Measurements from ENCODE around the gene MAD1L1. TPM values are rescaled to one million over a fixed set of nuclear protein-coding genes. Genes with fewer than 3 reads are reported as not detected.

MAD1L1 gene
- total and polyA plus RNA-seq, 10 donors, result 47.3 to 118 (median 68.2) TPM

DNA sequence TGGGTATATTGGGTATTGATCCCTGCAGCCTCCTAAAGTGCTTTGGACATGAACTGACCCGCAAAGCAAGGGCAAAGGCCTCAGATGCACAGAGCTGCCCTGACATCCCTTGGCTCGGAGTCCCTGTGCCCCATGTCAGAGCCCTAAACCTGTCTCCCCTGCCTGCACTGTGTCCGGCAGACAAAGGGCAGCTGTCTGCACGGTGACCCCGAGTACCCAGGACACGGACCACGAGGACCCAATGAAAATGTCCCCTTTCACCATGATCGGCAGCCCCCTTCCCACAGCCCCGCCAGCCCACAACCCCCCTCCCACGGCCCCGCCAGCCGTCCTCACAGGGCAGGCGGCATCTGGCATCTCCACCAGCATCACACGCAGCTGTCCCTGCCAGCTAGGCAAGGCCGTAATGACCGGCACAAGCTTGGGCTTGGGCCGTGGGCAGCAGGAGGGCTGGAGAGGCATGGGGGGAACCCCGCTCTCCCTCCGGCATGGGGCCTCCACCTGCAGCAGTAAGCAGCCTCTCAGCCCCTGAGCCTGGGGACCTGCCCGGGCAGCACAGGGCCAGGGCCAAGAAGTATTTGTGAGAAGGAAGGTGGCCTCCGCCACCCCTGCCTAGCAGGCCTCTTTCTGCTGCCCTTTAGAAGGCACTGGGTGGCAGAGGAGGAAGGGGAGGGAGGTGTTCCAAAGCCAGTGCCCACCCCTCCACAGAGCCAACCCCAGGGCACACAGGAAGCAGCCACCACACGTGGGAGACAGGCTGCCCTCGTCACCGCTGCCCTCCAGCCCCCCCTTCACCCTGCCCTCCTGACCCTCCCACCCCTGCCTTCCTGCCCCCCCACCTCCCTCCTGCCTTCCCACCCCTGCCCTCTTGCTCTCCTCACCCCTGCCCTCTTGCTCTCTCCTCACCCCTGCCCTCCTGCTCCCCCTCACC is 19.4 kb upstream of the MAD1L1 start:
- WGBS, 5 donors, result 71 to 80% (median 77%) methylated on average over 16 to 24 of the region's 24 CpGs

DNA sequence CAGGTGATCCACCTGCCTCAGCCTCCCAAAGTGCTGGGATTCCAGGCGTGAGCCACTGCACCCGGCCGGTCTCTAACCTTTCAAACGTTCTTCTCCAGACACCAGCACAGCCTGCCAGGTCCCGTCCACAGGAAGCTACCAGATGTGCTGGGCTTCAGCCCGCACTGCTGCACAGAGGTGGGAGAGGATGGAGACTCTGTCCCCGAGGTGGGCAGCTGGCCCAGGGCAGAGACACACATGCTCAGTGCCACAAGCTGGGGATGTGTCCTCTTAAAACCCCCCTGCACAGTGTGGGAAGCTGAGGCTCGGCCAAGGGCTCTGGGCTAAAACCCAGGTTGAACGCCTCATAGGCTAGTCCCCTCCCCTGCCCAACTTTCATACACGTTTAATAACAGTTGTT is 18.6 kb upstream of the MAD1L1 start:
- WGBS, 5 donors, result 79 to 92% (median 83%) methylated on average over 8 to 10 of the region's 10 CpGs
- intact Hi-C loops (cut with DNase I; ENCODE audit: low total_unique reads), result no loop called here
- no peak for DNase-seq
- TF ChIP-seq, protein P1, sequence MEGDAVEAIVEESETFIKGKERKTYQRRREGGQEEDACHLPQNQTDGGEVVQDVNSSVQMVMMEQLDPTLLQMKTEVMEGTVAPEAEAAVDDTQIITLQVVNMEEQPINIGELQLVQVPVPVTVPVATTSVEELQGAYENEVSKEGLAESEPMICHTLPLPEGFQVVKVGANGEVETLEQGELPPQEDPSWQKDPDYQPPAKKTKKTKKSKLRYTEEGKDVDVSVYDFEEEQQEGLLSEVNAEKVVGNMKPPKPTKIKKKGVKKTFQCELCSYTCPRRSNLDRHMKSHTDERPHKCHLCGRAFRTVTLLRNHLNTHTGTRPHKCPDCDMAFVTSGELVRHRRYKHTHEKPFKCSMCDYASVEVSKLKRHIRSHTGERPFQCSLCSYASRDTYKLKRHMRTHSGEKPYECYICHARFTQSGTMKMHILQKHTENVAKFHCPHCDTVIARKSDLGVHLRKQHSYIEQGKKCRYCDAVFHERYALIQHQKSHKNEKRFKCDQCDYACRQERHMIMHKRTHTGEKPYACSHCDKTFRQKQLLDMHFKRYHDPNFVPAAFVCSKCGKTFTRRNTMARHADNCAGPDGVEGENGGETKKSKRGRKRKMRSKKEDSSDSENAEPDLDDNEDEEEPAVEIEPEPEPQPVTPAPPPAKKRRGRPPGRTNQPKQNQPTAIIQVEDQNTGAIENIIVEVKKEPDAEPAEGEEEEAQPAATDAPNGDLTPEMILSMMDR (IDR thresholded peaks at IDR 0.05 in 8 of 11, conservative IDR thresholded peaks at IDR 0.05 in 3 of 11), result no peak
- peak in 1 of 3 donors; percentile 10 for TF ChIP-seq POLR2AphosphoS5 (IDR thresholded peaks at IDR 0.05)
- TF ChIP-seq POLR2A (IDR thresholded peaks at IDR 0.05), result no peak
- Histone ChIP-seq H3K27me3 (replicated peaks in 1 of 7) (no peaks in the 10 kb centered on the region), H3K27ac (peak overlapping the region in 1 of 8 donors; percentile 69), H3K4me3 (no peak overlapping the region), H3K36me3 (peaks cover 0 to 60% (median 40%) of the 10 kb centered on the region in 6 donors), H3K9me3 (no peaks in the 10 kb centered on the region), H3K4me1 (peaks cover 10 to 57% (median 33%) of the 10 kb centered on the region in 6 donors)

More for the DNA sequence above, 19.4 kb upstream of the MAD1L1 start:
- Histone ChIP-seq H3K9me3 (no peaks in the 10 kb centered on the region), H3K4me3 (no peak overlapping the region), H3K4me1 (peaks cover 9 to 50% (median 26%) of the 10 kb centered on the region in 6 donors), H3K36me3 (peaks cover 0 to 67% (median 47%) of the 10 kb centered on the region in 6 donors), H3K27ac (peak overlapping the region in 5 of 8 donors; percentile 18 to 69 (median 27)), H3K27me3 (replicated peaks in 1 of 7) (no peaks in the 10 kb centered on the region)
- intact Hi-C loops (cut with DNase I; ENCODE audit: low total_unique reads), result no loop called here
- TF ChIP-seq, protein P1 (IDR thresholded peaks at IDR 0.05 in 8 of 11, conservative IDR thresholded peaks at IDR 0.05 in 3 of 11), result no peak
- TF ChIP-seq POLR2AphosphoS5 (IDR thresholded peaks at IDR 0.05) (peak; percentile 11 to 63 (median 53)), POLR2A (IDR thresholded peaks at IDR 0.05) (no peak)
- DNase-seq, result peak; percentile 75

DNA sequence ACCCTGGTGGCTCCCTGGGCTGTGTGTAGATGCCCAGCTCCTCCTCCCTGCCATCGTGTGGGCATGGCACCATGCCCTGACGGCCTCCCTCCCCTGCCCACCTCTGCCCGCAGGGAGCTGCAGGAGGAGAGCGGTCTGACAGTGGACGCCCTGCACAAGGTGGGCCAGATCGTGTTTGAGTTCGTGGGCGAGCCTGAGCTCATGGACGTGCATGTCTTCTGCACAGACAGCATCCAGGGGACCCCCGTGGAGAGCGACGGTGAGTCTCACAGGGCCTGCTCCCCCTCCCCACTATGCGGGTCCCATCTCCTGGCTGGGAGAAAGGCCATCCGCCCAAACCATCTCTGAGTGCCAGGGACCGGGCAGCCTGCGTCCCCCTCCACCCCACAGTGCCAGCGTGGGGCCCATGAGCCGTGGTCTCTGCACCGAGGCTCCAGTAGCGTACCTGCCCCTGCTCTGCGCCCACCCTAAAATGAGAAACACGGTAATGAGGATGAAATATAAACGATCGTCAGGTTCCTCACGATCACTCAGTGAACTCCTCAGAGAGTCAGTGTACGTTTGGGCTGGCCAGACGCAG is 17.1 kb upstream of the MAD1L1 start:
- H3K36me3 ChIP-seq, result peaks cover 0 to 44% (median 24%) of the 10 kb centered on the region in 6 donors
- peaks cover 16 to 73% (median 44%) of the 10 kb centered on the region in 6 donors for H3K4me1 ChIP-seq
- no peak for DNase-seq
- H3K27ac ChIP-seq, result peak overlapping the region; percentile 25 to 69 (median 67)
- TF ChIP-seq POLR2AphosphoS5 (IDR thresholded peaks at IDR 0.05), result peak; percentile 26 to 76 (median 46)
- TF ChIP-seq POLR2A (IDR thresholded peaks at IDR 0.05), result no peak
- 81 to 90% (median 83%) methylated on average over 19 to 27 of the region's 27 CpGs for WGBS, 5 donors
- H3K4me3 ChIP-seq, result no peak overlapping the region
- no peaks in the 10 kb centered on the region for H3K9me3 ChIP-seq
- intact Hi-C loops (cut with DNase I; ENCODE audit: low total_unique reads), result loop anchor here (5.0 kb wide), 1 partner anchor 62 kb away; the partner anchor contains the start of gene SNX8
- no peaks in the 10 kb centered on the region for H3K27me3 ChIP-seq (replicated peaks in 1 of 7)

- Histone ChIP-seq H3K4me3 (no peak overlapping the region), H3K27me3 (replicated peaks in 1 of 7) (no peaks in the 10 kb centered on the region), H3K9me3 (no peaks in the 10 kb centered on the region), H3K4me1 (peaks cover 16 to 80% (median 47%) of the 10 kb centered on the region in 6 donors), H3K27ac (peak overlapping the region; percentile 25 to 69 (median 67)), H3K36me3 (peaks cover 0 to 37% (median 17%) of the 10 kb centered on the region in 6 donors)
- WGBS, 5 donors, result 10 to 25% (median 16%) methylated on average over 13 to 24 of the region's 24 CpGs
- DNase-seq, result peak; percentile 83
- intact Hi-C loops (cut with DNase I; ENCODE audit: low total_unique reads), result loop anchor here (5.0 kb wide), 1 partner anchor 63 kb away; the partner anchor contains the start of gene SNX8
- peak; percentile 46 to 72 (median 54) for TF ChIP-seq POLR2AphosphoS5 (IDR thresholded peaks at IDR 0.05)
- TF ChIP-seq, protein P1 (IDR thresholded peaks at IDR 0.05 in 8 of 11, conservative IDR thresholded peaks at IDR 0.05 in 3 of 11), result no peak
Measured at GRCh38 chr7:2248984-2249694, 16.4 kb upstream of the MAD1L1 start.
